SK-N-SH (cell line): ENCODE measurements around the gene HUNK. TPM values are rescaled to one million over a fixed set of nuclear protein-coding genes. Genes with fewer than 3 reads are reported as not detected.

ENCODE experiments used
- CTCF ChIA-PET: fragments of 300-600, 350-600 bp; formaldehyde crosslinking; extraction: SDS; loops from one replicate; lab custom pipeline; 2021; lab: Yijun Ruan, JAX
- POLR2A ChIA-PET: fragments of 350-600 bp; sonication (Branson Sonifier 250); formaldehyde crosslinking; extraction: SDS; loops from one replicate; lab custom pipeline; 2020; ENCODE audit warnings: antibody characterized with exemption, inconsistent platforms; lab: Yijun Ruan, JAX
- DNase-seq: peaks from one replicate; pipeline ENCODE4 v3.0.0; 2012
- H2AFZ ChIP-seq: fragments of 200-600 bp; sonication (generic); 2 replicates; pipeline ENCODE4 v1.8.1; 2016; ENCODE audit warnings: antibody characterized with exemption, mild to moderate bottlenecking, low read depth
- H3F3A ChIP-seq: fragments of 200-600 bp; sonication (generic); replicated peaks from 2 replicates; pipeline ENCODE3; 2016; ENCODE audit warnings: antibody characterized with exemption, mild to moderate bottlenecking; ENCODE audit not compliant: insufficient read depth
- H3K27ac ChIP-seq, 2 experiments: fragments of 200-500 bp in 1 of 2; fragments of 200-600 bp in 1 of 2; sonication (Bioruptor generic) in 1 of 2; sonication (generic), shearing (Covaris generic) in 1 of 2; 2 replicates each; pipeline versions ENCODE4 v1.5.1 to v1.6.1; 2014 to 2016; ENCODE audit warnings: low read depth in 2 of 2, inconsistent platforms in 1 of 2, low read length in 1 of 2, mild to moderate bottlenecking in 1 of 2, mixed read lengths in 1 of 2
- H3K27me3 ChIP-seq: fragments of 200-600 bp; sonication (generic), shearing (Covaris generic); 2 replicates; pipeline ENCODE4 v1.6.1; 2016; ENCODE audit warnings: mixed run types; ENCODE audit not compliant: insufficient read depth
- H3K36me3 ChIP-seq, 2 experiments: fragments of 200-500 bp in 1 of 2; fragments of 200-600 bp in 1 of 2; sonication (Bioruptor generic) in 1 of 2; sonication (generic) in 1 of 2; replicated peaks in 1 of 2; 2 replicates each; pipeline versions ENCODE3 to v1.5.1; 2014 to 2016; ENCODE audit warnings: low read length in 1 of 2, mild to moderate bottlenecking in 1 of 2; ENCODE audit not compliant: insufficient read depth in 2 of 2, control insufficient read depth in 1 of 2
- H3K4me1 ChIP-seq, 2 experiments: fragments of 200-500 bp in 1 of 2; fragments of 200-600 bp in 1 of 2; sonication (Bioruptor generic) in 1 of 2; sonication (generic), shearing (Covaris generic) in 1 of 2; 2 replicates each; pipeline versions ENCODE4 v1.5.1 to v1.6.1; 2014 to 2016; ENCODE audit warnings: low read depth in 1 of 2, low read length in 1 of 2, mixed run types in 1 of 2; ENCODE audit not compliant: insufficient read depth in 2 of 2, control insufficient read depth in 1 of 2
- H3K4me2 ChIP-seq: fragments of 200-600 bp; sonication (generic), shearing (Covaris generic); 2 replicates; pipeline ENCODE4 v1.6.1; 2017; ENCODE audit warnings: mixed run types
- H3K4me3 ChIP-seq, 2 experiments: fragments of 200-500 bp in 1 of 2; fragments of 200-600 bp in 1 of 2; sonication (Bioruptor generic) in 1 of 2; sonication (generic), shearing (Covaris generic) in 1 of 2; 2 replicates each; pipeline versions ENCODE4 v1.5.1 to v1.8.1; 2014 to 2016; ENCODE audit warnings: low read depth in 2 of 2, inconsistent platforms in 1 of 2, low read length in 1 of 2, mild to moderate bottlenecking in 1 of 2, mixed read lengths in 1 of 2, moderate library complexity in 1 of 2
- H3K79me2 ChIP-seq: fragments of 200-600 bp; sonication (generic); 2 replicates; pipeline ENCODE4 v1.8.1; 2017; ENCODE audit warnings: mild to moderate bottlenecking; ENCODE audit not compliant: insufficient read depth
- H3K9ac ChIP-seq: fragments of 200-600 bp; sonication (generic); 2 replicates; pipeline ENCODE4 v1.6.1; 2017; ENCODE audit warnings: mixed run types
- H3K9me2 ChIP-seq: fragments of 200-600 bp; sonication (generic); 2 replicates; pipeline ENCODE4 v1.6.1; 2017; ENCODE audit warnings: mixed run types
- H3K9me3 ChIP-seq: fragments of 200-600 bp; sonication (generic); 2 replicates; pipeline ENCODE4 v1.6.1; 2017; ENCODE audit warnings: mixed run types, mild to moderate bottlenecking, moderate library complexity
- H4K20me1 ChIP-seq: fragments of 200-600 bp; sonication (generic); 2 replicates; pipeline ENCODE4 v1.6.1; 2017; ENCODE audit warnings: mild to moderate bottlenecking, mixed run types; ENCODE audit not compliant: insufficient read depth
- CHD2 ChIP-seq: fragments of 150-350 bp; IDR thresholded peaks from 2 replicates; pipeline ENCODE4 v1.6.1; 2018; ENCODE audit warnings: low read length; ENCODE audit not compliant: partially characterized antibody
- FOSL2 ChIP-seq: IDR thresholded peaks from 2 replicates; pipeline ENCODE4 v1.4.0; 2012; ENCODE audit warnings: low read depth, mild to moderate bottlenecking, moderate library complexity, borderline replicate concordance
- FOXJ3 ChIP-seq: sonication (generic); formaldehyde crosslinking; IDR thresholded peaks from 2 replicates; pipeline ENCODE4 v1.5.1; 2020; ENCODE audit warnings: mild to moderate bottlenecking, missing genetic modification reagents
- GABPA ChIP-seq: IDR thresholded peaks from 2 replicates; pipeline ENCODE4 v1.4.0; 2012; ENCODE audit warnings: low read depth, mild to moderate bottlenecking
- JUND ChIP-seq: IDR thresholded peaks from 2 replicates; pipeline ENCODE4 v1.4.0; 2012
- MXI1 ChIP-seq: IDR thresholded peaks from 2 replicates; pipeline ENCODE4 v1.6.1; 2012; ENCODE audit warnings: mild to moderate bottlenecking, low read depth, low read length, improper control_type of control experiment
- NRF1 ChIP-seq: IDR thresholded peaks from 2 replicates; pipeline ENCODE4 v1.6.1; 2012; ENCODE audit warnings: low read depth, mild to moderate bottlenecking, low read length
- POLR2AphosphoS5 ChIP-seq: IDR thresholded peaks from 2 replicates; pipeline ENCODE4 v1.6.1; 2012; ENCODE audit warnings: low read depth, low read length
- RCOR1 ChIP-seq: fragments of 150-350 bp; IDR thresholded peaks from 2 replicates; pipeline ENCODE4 v1.6.1; 2017; ENCODE audit warnings: antibody characterized with exemption, low read length
- RFX5 ChIP-seq: IDR thresholded peaks from 2 replicates; pipeline ENCODE4 v1.6.1; 2012; ENCODE audit warnings: mild to moderate bottlenecking, improper control_type of control experiment, low read length
- RXRA ChIP-seq: IDR thresholded peaks from 2 replicates; pipeline ENCODE4 v1.4.0; 2012; ENCODE audit warnings: low read depth, mild to moderate bottlenecking, borderline replicate concordance
- SIN3A ChIP-seq: IDR thresholded peaks from 2 replicates; pipeline ENCODE4 v1.6.1; 2012; ENCODE audit warnings: low read depth, mild to moderate bottlenecking, low read length, moderate library complexity, borderline replicate concordance
- SMC3 ChIP-seq: IDR thresholded peaks from 2 replicates; pipeline ENCODE4 v1.6.1; 2012; ENCODE audit warnings: low read depth, low read length, improper control_type of control experiment
- TCF12 ChIP-seq: IDR thresholded peaks from 2 replicates; pipeline ENCODE4 v1.4.0; 2012
- ZBTB33 ChIP-seq: IDR thresholded peaks from 2 replicates; pipeline ENCODE4 v1.4.0; 2012; ENCODE audit warnings: low read depth, borderline replicate concordance
- WGBS: methylation state at CpG from one replicate; pipeline ENCODE4 v1.1.6; 2017; ENCODE audit warnings: low lambda C conversion rate; 5-methylcytosine and 5-hydroxymethylcytosine counted together
- polyA plus RNA-seq, 3 experiments: library from polyadenylated mRNA; depleted of rRNA; stranded (reverse); fragments of >200 nt; gene quantifications; 2 replicates each; pipeline ENCODE4 v1.2.3, GENCODE V29; 2012
- TF ChIP-seq, protein P1 (sequence below): fragments of 200-600 bp; sonication (generic); IDR thresholded peaks from 2 replicates; pipeline ENCODE4 v1.6.1; 2017; ENCODE audit warnings: antibody characterized with exemption, mild to moderate bottlenecking, moderate library complexity
- TF ChIP-seq, protein P2 (sequence below): IDR thresholded peaks from 2 replicates; pipeline ENCODE4 v1.4.0; 2012; ENCODE audit warnings: low read depth, borderline replicate concordance
- TF ChIP-seq, protein P3 (sequence below): fragments of 150-350 bp; IDR thresholded peaks from 2 replicates; pipeline ENCODE4 v1.6.1; 2017; ENCODE audit warnings: antibody characterized with exemption, low read length, low read depth, borderline replicate concordance

Gene HUNK
- polyA plus RNA-seq, 1 of the 3 experiments (the other 2 are of a cell fraction), result 0.31 TPM

DNA sequence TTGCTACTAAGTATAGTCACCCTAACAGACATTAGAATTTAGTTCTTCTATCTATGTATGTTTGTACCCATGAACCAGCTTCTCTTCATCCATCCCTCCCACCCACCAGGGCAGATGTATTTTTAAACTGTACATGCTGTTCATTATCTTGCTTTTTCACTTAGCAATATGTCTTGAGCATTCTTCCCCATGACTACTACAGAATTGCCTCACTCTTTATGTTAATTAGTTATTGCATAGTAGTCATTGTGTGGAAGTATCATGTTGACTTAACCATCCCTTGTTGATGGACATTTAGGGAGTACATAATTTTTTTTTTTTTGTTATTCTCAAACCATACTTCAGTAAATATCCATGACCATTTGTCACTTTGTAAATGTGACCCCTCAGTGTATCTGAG, 9.9 kb downstream of the HUNK start:
- H2AFZ ChIP-seq, result no peak overlapping the region
- H3K9me3 ChIP-seq, result no peaks in the 10 kb centered on the region
- H3K4me3 ChIP-seq, result no peak overlapping the region
- no peak for DNase-seq
- no peaks in the 10 kb centered on the region for H4K20me1 ChIP-seq
- H3K4me1 ChIP-seq, result no peaks in the 10 kb centered on the region
- POLR2A ChIA-PET, result no interaction called here
- CTCF ChIA-PET, result interaction anchor here (1.4 kb wide), 1 partner anchor 12 kb away, joined by 4 read pairs; no protein-coding TSS in a partner anchor
- no peak overlapping the region for H3K4me2 ChIP-seq
- H3K36me3 ChIP-seq, result no peaks in the 10 kb centered on the region
- no peaks in the 10 kb centered on the region for H3K79me2 ChIP-seq
- H3F3A ChIP-seq, result no peaks in the 10 kb centered on the region
- H3K9ac ChIP-seq, result no peak overlapping the region
- no peaks in the 10 kb centered on the region for H3K27me3 ChIP-seq
- H3K9me2 ChIP-seq, result no peaks in the 10 kb centered on the region
- no peak overlapping the region for H3K27ac ChIP-seq
- TF ChIP-seq, protein P1, sequence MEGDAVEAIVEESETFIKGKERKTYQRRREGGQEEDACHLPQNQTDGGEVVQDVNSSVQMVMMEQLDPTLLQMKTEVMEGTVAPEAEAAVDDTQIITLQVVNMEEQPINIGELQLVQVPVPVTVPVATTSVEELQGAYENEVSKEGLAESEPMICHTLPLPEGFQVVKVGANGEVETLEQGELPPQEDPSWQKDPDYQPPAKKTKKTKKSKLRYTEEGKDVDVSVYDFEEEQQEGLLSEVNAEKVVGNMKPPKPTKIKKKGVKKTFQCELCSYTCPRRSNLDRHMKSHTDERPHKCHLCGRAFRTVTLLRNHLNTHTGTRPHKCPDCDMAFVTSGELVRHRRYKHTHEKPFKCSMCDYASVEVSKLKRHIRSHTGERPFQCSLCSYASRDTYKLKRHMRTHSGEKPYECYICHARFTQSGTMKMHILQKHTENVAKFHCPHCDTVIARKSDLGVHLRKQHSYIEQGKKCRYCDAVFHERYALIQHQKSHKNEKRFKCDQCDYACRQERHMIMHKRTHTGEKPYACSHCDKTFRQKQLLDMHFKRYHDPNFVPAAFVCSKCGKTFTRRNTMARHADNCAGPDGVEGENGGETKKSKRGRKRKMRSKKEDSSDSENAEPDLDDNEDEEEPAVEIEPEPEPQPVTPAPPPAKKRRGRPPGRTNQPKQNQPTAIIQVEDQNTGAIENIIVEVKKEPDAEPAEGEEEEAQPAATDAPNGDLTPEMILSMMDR, result no peak
- TF ChIP-seq JUND, result no peak
- TF ChIP-seq SMC3, result no peak
- TF ChIP-seq, protein P2, sequence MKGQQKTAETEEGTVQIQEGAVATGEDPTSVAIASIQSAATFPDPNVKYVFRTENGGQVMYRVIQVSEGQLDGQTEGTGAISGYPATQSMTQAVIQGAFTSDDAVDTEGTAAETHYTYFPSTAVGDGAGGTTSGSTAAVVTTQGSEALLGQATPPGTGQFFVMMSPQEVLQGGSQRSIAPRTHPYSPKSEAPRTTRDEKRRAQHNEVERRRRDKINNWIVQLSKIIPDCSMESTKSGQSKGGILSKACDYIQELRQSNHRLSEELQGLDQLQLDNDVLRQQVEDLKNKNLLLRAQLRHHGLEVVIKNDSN, result no peak
- TF ChIP-seq TCF12, result no peak

GRCh38 chr21:31885146-31885545, 12.3 kb downstream of the HUNK start:
- Histone ChIP-seq H3K27ac (no peak overlapping the region), H3K4me1 (peaks cover 0 to 5% of the 10 kb centered on the region in 2 experiments; a peak in 2 of 4 replicates), H3K9me3 (no peaks in the 10 kb centered on the region), H3K27me3 (no peaks in the 10 kb centered on the region), H3K9me2 (no peaks in the 10 kb centered on the region), H3K36me3 (no peaks in the 10 kb centered on the region), H3F3A (no peaks in the 10 kb centered on the region), H4K20me1 (no peaks in the 10 kb centered on the region), H3K9ac (no peak overlapping the region), H3K79me2 (no peaks in the 10 kb centered on the region), H3K4me2 (no peak overlapping the region), H2AFZ (no peak overlapping the region), H3K4me3 (no peak overlapping the region)
- no peak for DNase-seq
- WGBS, result 90% methylated on average over 11 of the region's 11 CpGs
- POLR2A ChIA-PET, result no interaction called here
- TF ChIP-seq POLR2AphosphoS5 (no peak), SIN3A (no peak), SMC3 (no peak), NRF1 (no peak), RFX5 (no peak), ZBTB33 (no peak), GABPA (no peak), FOSL2 (no peak), RXRA (no peak), CHD2 (no peak), TCF12 (no peak), MXI1 (no peak), RCOR1 (no peak), JUND (no peak), FOXJ3 (CRISPR knock-in tag) (no peak)
- TF ChIP-seq, protein P3, sequence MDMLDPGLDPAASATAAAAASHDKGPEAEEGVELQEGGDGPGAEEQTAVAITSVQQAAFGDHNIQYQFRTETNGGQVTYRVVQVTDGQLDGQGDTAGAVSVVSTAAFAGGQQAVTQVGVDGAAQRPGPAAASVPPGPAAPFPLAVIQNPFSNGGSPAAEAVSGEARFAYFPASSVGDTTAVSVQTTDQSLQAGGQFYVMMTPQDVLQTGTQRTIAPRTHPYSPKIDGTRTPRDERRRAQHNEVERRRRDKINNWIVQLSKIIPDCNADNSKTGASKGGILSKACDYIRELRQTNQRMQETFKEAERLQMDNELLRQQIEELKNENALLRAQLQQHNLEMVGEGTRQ, result no peak
- TF ChIP-seq, protein P2, result no peak
- CTCF ChIA-PET, result interaction anchor here (0.9 kb wide), 1 partner anchor 373 kb away, joined by 3 read pairs; no protein-coding TSS in a partner anchor
